ENCODE measurements around the gene P3H1. TPM values are rescaled to one million over a fixed set of nuclear protein-coding genes. Genes with fewer than 3 reads are reported as not detected.
"Not testable (repeated sequence)": the region's sequence is repeated elsewhere in the genome, so short reads cannot be mapped to it uniquely, and the experiment has no call there.

Gene P3H1
- 57.1 TPM for polyA plus RNA-seq (ENCODE audit: insufficient read length)

GRCh38 chr1:42766741-42767509 lies at the start of gene P3H1, which contains the start of gene C1orf50:
Gene P3H1 (minus strand): TSS chr1:42767028. CDS start chr1:42766971, 57 bp downstream.
Gene C1orf50 (plus strand): TSS chr1:42767249. CDS start chr1:42767312, 63 bp downstream.
- peak; percentile 99 for DNase-seq (ENCODE audit: low read depth)

GRCh38 chr1:42815941-42816584 lies 49.2 kb upstream of the P3H1 start:
- no peak for DNase-seq (ENCODE audit: low read depth)

- DNase-seq (ENCODE audit: low read depth): not testable (repeated sequence)
Measured at GRCh38 chr1:42814815-42815214, 48.0 kb upstream of the P3H1 start.

- DNase-seq (ENCODE audit: low read depth): no peak
Measured at GRCh38 chr1:42807056-42807668, 40.3 kb upstream of the P3H1 start.

- no peak for DNase-seq (ENCODE audit: low read depth)
Measured at GRCh38 chr1:42806593-42806992, 39.8 kb upstream of the P3H1 start.

GRCh38 chr1:42806171-42806570 lies 39.3 kb upstream of the P3H1 start:
- no peak for DNase-seq (ENCODE audit: low read depth)

- DNase-seq (ENCODE audit: low read depth): peak; percentile 43
Measured at GRCh38 chr1:42801832-42802473, 35.1 kb upstream of the P3H1 start.

- no peak for DNase-seq (ENCODE audit: low read depth)
Measured at GRCh38 chr1:42797979-42798378, 31.2 kb upstream of the P3H1 start.

GRCh38 chr1:42797414-42797813 lies 30.6 kb upstream of the P3H1 start:
- no peak for DNase-seq (ENCODE audit: low read depth)

GRCh38 chr1:42793824-42794223 lies 27.0 kb upstream of the P3H1 start:
- no peak for DNase-seq (ENCODE audit: low read depth)

GRCh38 chr1:42788021-42788420 lies 21.2 kb upstream of the P3H1 start:
- no peak for DNase-seq (ENCODE audit: low read depth)

GRCh38 chr1:42786097-42786496 lies 19.3 kb upstream of the P3H1 start:
- DNase-seq (ENCODE audit: low read depth): no peak

GRCh38 chr1:42784946-42785693 lies 18.3 kb upstream of the P3H1 start, which contains the start of gene TMEM269:
Gene TMEM269 (plus strand): TSS chr1:42784991. CDS start chr1:42789894, 4,903 bp downstream.
- DNase-seq (ENCODE audit: low read depth): no peak

GRCh38 chr1:42784547-42784945 lies 17.7 kb upstream of the P3H1 start:
- no peak for DNase-seq (ENCODE audit: low read depth)

- no peak for DNase-seq (ENCODE audit: low read depth)
Measured at GRCh38 chr1:42783092-42783491, 16.3 kb upstream of the P3H1 start.

- DNase-seq (ENCODE audit: low read depth): no peak
Measured at GRCh38 chr1:42780176-42780575, 13.3 kb upstream of the P3H1 start.

GRCh38 chr1:42779725-42780124 lies 12.9 kb upstream of the P3H1 start:
- no peak for DNase-seq (ENCODE audit: low read depth)

- no peak for DNase-seq (ENCODE audit: low read depth)
Measured at GRCh38 chr1:42777852-42778251, 11.0 kb upstream of the P3H1 start.

- no peak for DNase-seq (ENCODE audit: low read depth)
Measured at GRCh38 chr1:42776502-42776901, 9.7 kb upstream of the P3H1 start.

- DNase-seq (ENCODE audit: low read depth): no peak
Measured at GRCh38 chr1:42774928-42775526, 8.2 kb upstream of the P3H1 start.

- no peak for DNase-seq (ENCODE audit: low read depth)
Measured at GRCh38 chr1:42773420-42773819, 6.6 kb upstream of the P3H1 start.
